A549 (cell line): ENCODE measurements around the gene TAS1R3.

Experiments used
- CEBPB ChIP-seq, 2 experiments: fragments of >200 bp in 1 of 2; sonication (Bioruptor Twin) in 1 of 2; formaldehyde crosslinking in 1 of 2; IDR thresholded peaks; 2 replicates each; pipeline ENCODE4 v1.6.1; 2012 to 2016
- CTCF ChIP-seq: fragments of >200 bp; sonication (Bioruptor Twin); formaldehyde crosslinking; IDR thresholded peaks from 3 replicates; pipeline ENCODE4 v1.5.1; 2016
- TP53 ChIP-seq: fragments of 250-450 bp; sonication (Bioruptor Pico); IDR thresholded peaks from 2 replicates; pipeline ENCODE4 v1.5.0; 2021; ENCODE audit warnings: mild to moderate bottlenecking, moderate library complexity

- TF ChIP-seq CEBPB (IDR thresholded peaks at IDR 0.05) (no peak), TP53 (CRISPR knock-in tag) (no peak), CTCF (no peak)
These were observed 26.5 kb upstream of the TAS1R3 start for GRCh38 chr1:1304331-1305299.
